ENCODE data around the gene ZNF609.
A peak's percentile ranks its signal among the peaks of the same experiment; 100 is the strongest.
"Not testable (repeated sequence)": the region's sequence is repeated elsewhere in the genome, so short reads cannot be mapped to it uniquely, and the experiment has no call there.

ZNF609 gene

DNA sequence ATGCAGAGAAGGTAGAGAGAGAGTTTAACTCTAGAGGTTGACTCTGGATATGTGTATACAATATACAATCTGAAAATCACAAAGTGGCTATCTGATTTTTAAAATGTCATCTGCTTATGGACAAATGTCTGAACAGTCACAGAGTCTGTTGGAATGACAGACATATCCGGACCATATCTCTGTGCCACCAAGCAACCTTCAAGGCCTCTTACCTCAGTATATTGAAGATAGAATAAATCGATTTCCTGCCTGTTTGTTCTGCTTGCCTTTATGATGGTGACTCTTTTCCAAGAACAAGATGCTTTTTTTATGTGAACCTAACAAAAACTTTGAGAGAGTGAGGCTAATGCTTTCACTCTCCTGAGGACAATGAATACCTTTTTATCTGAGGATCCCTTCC, 163.9 kb downstream of the ZNF609 start:
- H3K27me3 ChIP-seq (ENCODE audit: control insufficient read depth in 5 of 5, insufficient read depth in 4 of 5, low read length in 5 of 5) = no peaks in the 10 kb centered on the region
- no peak overlapping the region for H3K27ac ChIP-seq (ENCODE audit: low read depth, low read length)

DNA sequence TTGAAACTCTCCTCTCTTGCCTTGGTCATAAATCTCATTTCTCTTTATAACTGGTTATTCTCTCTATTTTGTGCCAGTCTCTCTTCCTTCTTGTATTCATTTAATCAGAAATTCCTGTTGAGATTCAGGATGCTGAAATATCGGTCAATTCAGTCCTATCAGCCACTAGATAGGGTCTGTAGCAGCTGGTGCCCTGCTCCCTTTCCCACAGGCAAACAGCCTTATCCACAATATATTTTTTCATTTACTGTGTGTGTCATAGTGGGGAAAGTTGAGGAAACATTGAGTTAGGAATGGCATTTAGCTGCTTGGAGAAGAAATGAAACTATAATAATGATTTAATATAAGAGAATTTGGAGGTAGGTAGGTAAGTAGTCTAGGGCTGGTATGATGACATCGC, 168.7 kb downstream of the ZNF609 start:
- Histone ChIP-seq H3K27ac (ENCODE audit: low read depth, low read length) (no peak overlapping the region), H3K4me3 (ENCODE audit: low read depth in 1 of 5, low read length in 5 of 5) (no peak overlapping the region), H3K4me1 (ENCODE audit: control insufficient read depth in 5 of 5, insufficient read depth in 5 of 5, low read length in 5 of 5) (peaks cover 0 to 12% (median 7%) of the 10 kb centered on the region in 5 donors), H3K9ac (ENCODE audit: low read length in 5 of 5) (no peak overlapping the region), H3K27me3 (ENCODE audit: control insufficient read depth in 5 of 5, insufficient read depth in 4 of 5, low read length in 5 of 5) (no peaks in the 10 kb centered on the region), H3K9me3 (ENCODE audit: control insufficient read depth in 5 of 5, low read length in 5 of 5) (no peaks in the 10 kb centered on the region), H3K36me3 (ENCODE audit: control insufficient read depth in 5 of 5, insufficient read depth in 5 of 5, low read length in 5 of 5) (peaks cover 0 to 5% (median 3%) of the 10 kb centered on the region in 5 donors)

More for the DNA sequence above, 163.9 kb downstream of the ZNF609 start:
- no peaks in the 10 kb centered on the region for H3K9me3 ChIP-seq (ENCODE audit: control insufficient read depth in 5 of 5, low read length in 5 of 5)
- H3K36me3 ChIP-seq (ENCODE audit: control insufficient read depth in 5 of 5, insufficient read depth in 5 of 5, low read length in 5 of 5) = peaks cover 5 to 17% (median 9%) of the 10 kb centered on the region in 5 donors
- no peak overlapping the region for H3K9ac ChIP-seq (ENCODE audit: low read length in 5 of 5)
- H3K4me1 ChIP-seq (ENCODE audit: control insufficient read depth in 5 of 5, insufficient read depth in 5 of 5, low read length in 5 of 5) = peaks cover 0 to 8% (median 6%) of the 10 kb centered on the region in 5 donors
- H3K4me3 ChIP-seq (ENCODE audit: low read depth in 1 of 5, low read length in 5 of 5) = no peak overlapping the region

DNA sequence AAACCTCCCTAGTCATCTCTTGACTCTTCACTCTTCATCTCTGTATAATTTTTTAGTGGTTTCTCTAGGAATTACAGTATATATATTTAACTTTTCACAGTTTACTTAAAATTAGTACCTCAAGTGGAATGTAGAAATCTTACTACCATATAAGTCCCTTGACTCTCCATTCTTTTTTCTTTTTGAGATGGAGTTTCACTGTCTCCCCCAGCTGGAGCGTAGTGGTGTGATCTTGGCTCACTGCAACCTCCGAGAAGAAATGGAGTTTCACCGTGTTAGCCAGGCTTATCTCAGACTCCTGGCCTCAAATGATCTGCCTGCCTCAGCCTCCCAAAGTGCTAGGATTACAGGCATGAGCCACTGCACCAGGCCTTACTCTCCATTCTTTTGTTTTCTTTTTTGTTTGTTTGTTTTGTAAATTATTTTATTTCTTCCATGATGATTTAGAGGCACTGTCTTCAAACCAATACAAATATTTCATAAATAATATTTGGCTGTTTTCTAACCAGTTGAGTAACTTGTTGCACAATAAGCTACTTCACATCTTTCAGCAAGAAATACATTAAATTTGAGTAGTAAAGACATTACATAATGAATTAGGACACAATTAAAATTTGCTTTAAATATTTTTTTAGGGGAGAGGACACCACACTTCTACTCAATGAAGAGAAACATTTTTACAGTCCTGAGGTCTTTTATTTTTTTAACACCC, 170.2 kb downstream of the ZNF609 start:
- Histone ChIP-seq H3K27ac (ENCODE audit: low read depth, low read length) (peak overlapping the region; percentile 61), H3K36me3 (ENCODE audit: control insufficient read depth in 5 of 5, insufficient read depth in 5 of 5, low read length in 5 of 5) (peaks cover 0 to 5% (median 3%) of the 10 kb centered on the region in 5 donors), H3K4me1 (ENCODE audit: control insufficient read depth in 5 of 5, insufficient read depth in 5 of 5, low read length in 5 of 5) (peaks cover 4 to 24% (median 18%) of the 10 kb centered on the region in 5 donors), H3K4me3 (ENCODE audit: low read depth in 1 of 5, low read length in 5 of 5) (no peak overlapping the region), H3K9ac (ENCODE audit: low read length in 5 of 5) (peak overlapping the region in 1 of 5 donors; percentile 49), H3K27me3 (ENCODE audit: control insufficient read depth in 5 of 5, insufficient read depth in 4 of 5, low read length in 5 of 5) (no peaks in the 10 kb centered on the region), H3K9me3 (ENCODE audit: control insufficient read depth in 5 of 5, low read length in 5 of 5) (no peaks in the 10 kb centered on the region)

DNA sequence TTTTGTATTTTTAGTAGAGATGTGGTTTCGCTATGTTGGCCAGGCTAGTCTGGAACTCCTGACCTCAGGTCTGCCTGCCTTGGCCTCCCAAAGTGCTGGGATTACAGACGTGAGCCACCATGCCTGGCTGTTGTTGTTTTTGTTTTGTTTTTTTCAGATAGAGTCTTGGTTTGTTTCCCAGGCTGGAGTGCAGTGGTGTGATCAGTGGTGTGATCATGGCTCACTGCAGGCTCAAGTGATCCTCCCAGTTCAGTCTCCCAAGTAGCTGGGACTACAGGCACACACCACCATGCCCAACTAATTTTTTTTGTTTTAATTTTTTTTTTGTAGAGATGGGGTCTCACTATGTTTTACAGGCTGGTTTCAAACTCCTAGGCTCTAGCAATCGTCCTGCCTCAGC, 172.3 kb downstream of the ZNF609 start:
- not testable (repeated sequence) for H3K9me3 ChIP-seq (ENCODE audit: control insufficient read depth in 5 of 5, low read length in 5 of 5); H3K27me3 ChIP-seq (ENCODE audit: control insufficient read depth in 5 of 5, insufficient read depth in 4 of 5, low read length in 5 of 5); H3K27ac ChIP-seq (ENCODE audit: low read depth, low read length); H3K36me3 ChIP-seq (ENCODE audit: control insufficient read depth in 5 of 5, insufficient read depth in 5 of 5, low read length in 5 of 5); H3K9ac ChIP-seq (ENCODE audit: low read length in 5 of 5); H3K4me3 ChIP-seq (ENCODE audit: low read depth in 1 of 5, low read length in 5 of 5)
- peaks cover 4 to 34% (median 25%) of the 10 kb centered on the region in 5 donors for H3K4me1 ChIP-seq (ENCODE audit: control insufficient read depth in 5 of 5, insufficient read depth in 5 of 5, low read length in 5 of 5)

DNA sequence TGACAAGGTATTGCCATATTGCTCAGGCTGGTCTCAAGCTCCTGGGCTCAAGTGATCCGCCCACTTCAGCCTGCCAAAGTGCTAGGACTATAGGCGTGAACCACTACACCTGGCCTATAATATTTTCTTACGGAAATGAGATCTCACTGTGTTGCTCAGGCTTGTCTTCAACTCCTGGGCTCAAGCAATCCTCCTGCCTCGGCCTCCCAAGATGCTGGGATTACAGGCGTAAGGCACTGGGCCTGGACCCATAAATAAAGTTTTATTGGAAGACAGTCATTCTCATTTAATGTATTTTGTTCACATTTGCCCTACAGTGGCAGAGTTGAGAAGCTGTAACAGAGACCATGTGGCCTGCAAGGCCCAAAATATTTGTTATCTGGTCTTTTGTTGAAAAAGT, 173.0 kb downstream of the ZNF609 start:
- Histone ChIP-seq H3K27ac (ENCODE audit: low read depth, low read length) (no peak overlapping the region), H3K9me3 (ENCODE audit: control insufficient read depth in 5 of 5, low read length in 5 of 5) (peaks cover 0 to 4% (median 0%) of the 10 kb centered on the region in 5 donors), H3K4me1 (ENCODE audit: control insufficient read depth in 5 of 5, insufficient read depth in 5 of 5, low read length in 5 of 5) (peaks cover 4 to 34% (median 25%) of the 10 kb centered on the region in 5 donors), H3K9ac (ENCODE audit: low read length in 5 of 5) (no peak overlapping the region), H3K36me3 (ENCODE audit: control insufficient read depth in 5 of 5, insufficient read depth in 5 of 5, low read length in 5 of 5) (peaks cover 0 to 3% (median 0%) of the 10 kb centered on the region in 5 donors), H3K27me3 (ENCODE audit: control insufficient read depth in 5 of 5, insufficient read depth in 4 of 5, low read length in 5 of 5) (no peaks in the 10 kb centered on the region), H3K4me3 (ENCODE audit: low read depth in 1 of 5, low read length in 5 of 5) (no peak overlapping the region)

DNA sequence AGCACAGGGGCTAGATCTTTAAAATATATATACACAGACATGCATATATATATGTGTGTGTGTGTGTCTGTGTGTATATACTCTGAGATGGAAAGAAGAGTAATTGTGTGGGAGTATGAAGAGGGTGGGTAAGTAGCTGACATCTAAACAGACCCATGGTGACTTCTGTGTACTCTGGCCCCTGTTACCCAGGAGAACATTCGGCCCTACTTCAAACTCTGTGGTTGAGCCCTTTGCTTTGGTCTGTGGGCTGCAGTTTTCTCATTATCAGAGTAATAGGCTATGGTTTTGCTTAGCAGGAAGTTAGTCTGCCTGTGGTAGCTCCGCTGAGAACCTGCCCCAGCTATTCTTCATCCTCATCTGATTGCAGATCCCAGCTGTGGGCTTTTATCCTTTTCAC, 173.6 kb downstream of the ZNF609 start:
- Histone ChIP-seq H3K9me3 (ENCODE audit: control insufficient read depth in 5 of 5, low read length in 5 of 5) (peaks cover 0 to 4% (median 0%) of the 10 kb centered on the region in 5 donors), H3K27ac (ENCODE audit: low read depth, low read length) (no peak overlapping the region), H3K27me3 (ENCODE audit: control insufficient read depth in 5 of 5, insufficient read depth in 4 of 5, low read length in 5 of 5) (no peaks in the 10 kb centered on the region), H3K36me3 (ENCODE audit: control insufficient read depth in 5 of 5, insufficient read depth in 5 of 5, low read length in 5 of 5) (peaks cover 0 to 3% (median 0%) of the 10 kb centered on the region in 5 donors), H3K4me3 (ENCODE audit: low read depth in 1 of 5, low read length in 5 of 5) (no peak overlapping the region), H3K4me1 (ENCODE audit: control insufficient read depth in 5 of 5, insufficient read depth in 5 of 5, low read length in 5 of 5) (peaks cover 4 to 34% (median 25%) of the 10 kb centered on the region in 5 donors), H3K9ac (ENCODE audit: low read length in 5 of 5) (no peak overlapping the region)

DNA sequence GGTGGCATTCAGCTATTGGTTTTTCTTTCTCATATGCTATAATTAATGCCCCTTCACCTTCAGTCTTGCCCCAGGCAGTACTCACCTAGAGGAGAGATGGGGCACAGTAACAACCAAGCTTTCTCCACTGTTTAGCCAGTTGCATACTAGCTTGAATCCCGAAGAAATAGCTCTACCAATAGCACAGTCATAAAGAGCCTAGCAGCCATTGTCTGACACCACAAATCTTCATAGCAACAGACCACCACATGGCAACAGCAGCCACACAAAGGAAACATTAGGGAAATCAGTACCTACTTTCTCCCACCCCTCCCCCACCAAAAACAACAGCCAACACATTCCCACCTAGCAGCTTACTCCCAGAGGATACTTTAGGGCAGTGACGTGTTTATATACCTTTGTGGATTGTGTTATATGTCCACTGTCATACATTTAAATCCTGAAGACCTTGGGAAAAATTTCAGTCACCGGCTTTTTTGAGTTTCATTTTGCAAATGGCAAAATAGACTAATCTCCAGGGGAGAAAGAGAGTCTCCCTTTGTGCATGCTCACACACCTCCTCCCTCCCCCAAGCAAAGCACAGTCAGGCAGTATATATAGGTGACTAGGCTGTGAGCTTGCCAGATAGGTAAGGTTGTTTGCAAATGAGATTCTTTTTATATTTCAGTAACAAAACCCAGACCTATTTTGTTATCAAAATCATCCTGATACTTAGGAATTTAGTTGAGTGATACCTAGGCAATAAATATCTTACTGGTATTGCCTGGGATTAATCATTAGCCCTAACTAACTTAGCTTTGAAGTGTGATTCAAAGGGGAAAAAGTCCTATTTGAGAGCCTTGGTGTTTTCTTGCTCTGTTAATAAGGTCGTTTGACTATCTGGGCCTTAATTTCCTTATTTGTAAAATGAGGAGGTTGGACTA, 174.5 kb downstream of the ZNF609 start:
- Histone ChIP-seq H3K4me1 (ENCODE audit: control insufficient read depth in 5 of 5, insufficient read depth in 5 of 5, low read length in 5 of 5) (peaks cover 4 to 39% (median 27%) of the 10 kb centered on the region in 5 donors), H3K9ac (ENCODE audit: low read length in 5 of 5) (peak overlapping the region in 1 of 5 donors; percentile 22)

DNA sequence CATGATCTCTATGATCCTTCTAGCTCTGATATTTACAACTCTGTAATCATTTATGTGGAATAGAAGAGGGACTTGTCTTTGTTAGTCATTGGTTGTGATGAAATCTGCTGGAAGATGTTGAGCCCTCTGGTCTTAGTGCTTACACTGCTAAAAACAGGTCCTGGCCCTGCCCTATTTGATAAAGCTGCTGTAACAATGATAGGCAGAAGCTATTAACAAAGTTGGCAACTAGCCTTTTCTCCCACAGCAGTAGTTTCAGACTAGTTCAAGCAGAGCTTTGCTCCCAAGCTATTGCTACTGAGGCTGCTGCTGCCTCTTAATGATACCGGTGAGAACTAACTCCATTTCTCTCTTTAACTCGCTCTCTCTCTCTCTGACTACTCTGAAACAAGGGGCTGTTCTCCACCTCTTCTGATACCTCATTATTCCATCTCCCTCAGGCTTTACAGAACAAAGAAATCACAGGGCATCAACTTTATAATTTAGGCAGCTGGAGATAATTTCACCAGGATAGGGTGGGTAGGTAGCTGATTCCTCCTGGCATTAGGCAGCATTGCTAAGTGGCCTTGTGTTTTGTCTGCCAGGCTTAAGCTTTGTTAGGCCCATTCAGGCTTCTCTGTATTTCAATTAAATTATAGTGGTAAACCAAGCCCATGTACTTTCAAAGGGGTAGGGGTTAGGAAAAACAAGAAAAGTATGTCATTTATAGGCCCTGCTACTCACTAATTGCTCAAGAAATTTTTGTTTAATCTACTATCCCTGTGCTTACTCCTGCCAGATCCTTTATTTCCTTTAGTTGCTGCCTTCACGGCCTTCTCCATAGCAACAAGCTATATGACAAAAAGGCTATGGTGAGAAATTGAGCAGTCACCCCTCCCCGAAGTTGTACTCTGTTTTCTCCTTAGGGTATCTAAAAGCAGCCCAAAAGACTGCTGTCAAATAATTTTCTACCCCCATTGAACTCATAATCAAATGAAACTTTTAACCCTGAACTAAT, 175.4 kb downstream of the ZNF609 start:
- Histone ChIP-seq H3K4me3 (ENCODE audit: low read depth in 1 of 5, low read length in 5 of 5) (no peak overlapping the region), H3K9ac (ENCODE audit: low read length in 5 of 5) (peak overlapping the region in 2 of 5 donors; percentile 18 to 22), H3K27me3 (ENCODE audit: control insufficient read depth in 5 of 5, insufficient read depth in 4 of 5, low read length in 5 of 5) (no peaks in the 10 kb centered on the region), H3K9me3 (ENCODE audit: control insufficient read depth in 5 of 5, low read length in 5 of 5) (peaks cover 0 to 4% (median 0%) of the 10 kb centered on the region in 5 donors), H3K4me1 (ENCODE audit: control insufficient read depth in 5 of 5, insufficient read depth in 5 of 5, low read length in 5 of 5) (peaks cover 7 to 42% (median 32%) of the 10 kb centered on the region in 5 donors), H3K27ac (ENCODE audit: low read depth, low read length) (peak overlapping the region; percentile 27), H3K36me3 (ENCODE audit: control insufficient read depth in 5 of 5, insufficient read depth in 5 of 5, low read length in 5 of 5) (peaks cover 0 to 3% (median 0%) of the 10 kb centered on the region in 5 donors)

More for the DNA sequence above, 174.5 kb downstream of the ZNF609 start:
- Histone ChIP-seq H3K27ac (ENCODE audit: low read depth, low read length) (peak overlapping the region; percentile 27), H3K9me3 (ENCODE audit: control insufficient read depth in 5 of 5, low read length in 5 of 5) (peaks cover 0 to 4% (median 0%) of the 10 kb centered on the region in 5 donors), H3K36me3 (ENCODE audit: control insufficient read depth in 5 of 5, insufficient read depth in 5 of 5, low read length in 5 of 5) (peaks cover 0 to 3% (median 0%) of the 10 kb centered on the region in 5 donors), H3K4me3 (ENCODE audit: low read depth in 1 of 5, low read length in 5 of 5) (no peak overlapping the region), H3K27me3 (ENCODE audit: control insufficient read depth in 5 of 5, insufficient read depth in 4 of 5, low read length in 5 of 5) (no peaks in the 10 kb centered on the region)

DNA sequence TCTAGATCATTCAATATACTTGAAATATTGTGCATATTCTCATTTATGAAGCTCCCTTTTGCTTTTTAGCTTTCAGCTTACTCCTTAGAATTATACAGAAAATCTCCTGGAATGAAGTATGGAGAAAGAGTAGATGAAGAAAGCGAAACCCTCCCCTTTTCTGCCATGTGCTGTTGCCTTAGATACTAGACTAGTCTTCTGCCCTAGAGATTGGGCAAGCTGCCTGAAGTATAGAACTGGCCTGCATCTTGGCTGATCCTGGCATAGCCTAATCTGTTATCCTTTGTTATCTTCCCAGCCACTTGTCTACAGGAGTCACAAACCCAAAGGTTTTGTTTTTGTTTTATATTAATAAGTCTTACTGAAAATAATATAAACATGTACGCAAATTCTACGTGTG, 176.2 kb downstream of the ZNF609 start:
- Histone ChIP-seq H3K4me1 (ENCODE audit: control insufficient read depth in 5 of 5, insufficient read depth in 5 of 5, low read length in 5 of 5) (peaks cover 7 to 38% (median 32%) of the 10 kb centered on the region in 5 donors), H3K27ac (ENCODE audit: low read depth, low read length) (peak overlapping the region; percentile 27), H3K27me3 (ENCODE audit: control insufficient read depth in 5 of 5, insufficient read depth in 4 of 5, low read length in 5 of 5) (no peaks in the 10 kb centered on the region), H3K9me3 (ENCODE audit: control insufficient read depth in 5 of 5, low read length in 5 of 5) (peaks cover 0 to 4% (median 0%) of the 10 kb centered on the region in 5 donors), H3K4me3 (ENCODE audit: low read depth in 1 of 5, low read length in 5 of 5) (no peak overlapping the region), H3K36me3 (ENCODE audit: control insufficient read depth in 5 of 5, insufficient read depth in 5 of 5, low read length in 5 of 5) (peaks cover 0 to 3% (median 0%) of the 10 kb centered on the region in 5 donors), H3K9ac (ENCODE audit: low read length in 5 of 5) (no peak overlapping the region)
